Measurements from ENCODE around the gene FAM76A. TPM values are rescaled to one million over a fixed set of nuclear protein-coding genes. Genes with fewer than 3 reads are reported as not detected.

FAM76A gene
- total RNA-seq, 1 donor from 2014 or later = 3.4 TPM

GRCh38 chr1:27770293-27770830, 44.6 kb downstream of the FAM76A start:
- intact Hi-C loops (cut with DNase I) = loop anchor here (5.0 kb wide), 1 partner anchor 98 kb away; the partner anchor contains the start of gene IFI6
- Histone ChIP-seq H3K27me3 (no peaks in the 10 kb centered on the region), H3K4me3 (no peak overlapping the region), H3K27ac (no peak overlapping the region), H3K9me3 (no peaks in the 10 kb centered on the region), H3K36me3 (no peaks in the 10 kb centered on the region), H3K4me1 (peaks cover 0 to 17% of the 10 kb centered on the region in 2 donors)
- TF ChIP-seq CTCF (IDR thresholded peaks at IDR 0.05) = no peak
- DNase-seq (ENCODE audit: low spot score in 2 of 2) = no peak

- Histone ChIP-seq H3K9me3 (no peaks in the 10 kb centered on the region), H3K27ac (peak overlapping the region; percentile 96 to 98), H3K36me3 (peaks cover 0 to 2% of the 10 kb centered on the region in 2 donors), H3K4me1 (peaks cover 0 to 24% of the 10 kb centered on the region in 2 donors), H3K4me3 (peak overlapping the region; percentile 75 to 91), H3K27me3 (no peaks in the 10 kb centered on the region)
- no peak for DNase-seq (ENCODE audit: low spot score in 2 of 2)
- intact Hi-C loops (cut with DNase I) = loop anchor here (2.0 to 5.0 kb wide), 3 partner anchors 100 to 781 kb away; partner anchors contain the start of genes IFI6, MAP3K6 and TRNAU1AP
- no peak for TF ChIP-seq CTCF (IDR thresholded peaks at IDR 0.05)
These were observed 46.5 kb downstream of the FAM76A start for GRCh38 chr1:27772036-27772931.

- no peak for TF ChIP-seq CTCF (IDR thresholded peaks at IDR 0.05)
- Histone ChIP-seq H3K9me3 (no peaks in the 10 kb centered on the region), H3K27ac (peak within 1 kb of the TSS; percentile 96 to 98), H3K4me3 (peak within 1 kb of the TSS; percentile 75 to 91), H3K36me3 (peaks cover 0 to 4% of the 10 kb centered on the region in 2 donors), H3K27me3 (no peaks in the 10 kb centered on the region), H3K4me1 (peaks cover 0 to 24% of the 10 kb centered on the region in 2 donors)
- intact Hi-C loops (cut with DNase I) = loop anchor here (1.0 to 5.0 kb wide), 6 partner anchors 48 to 780 kb away; partner anchors contain the start of genes FAM76A, IFI6, MAP3K6 and PPP1R8
- DNase-seq (ENCODE audit: low spot score in 2 of 2) = peak; percentile 99 to 100
These were observed 47.4 kb downstream of the FAM76A start, which contains the start of gene STX12 for GRCh38 chr1:27772932-27773825. Gene STX12 (plus strand): TSS chr1:27773219. CDS start chr1:27773308, 89 bp downstream.

GRCh38 chr1:27773826-27774445, 48.2 kb downstream of the FAM76A start:
- Histone ChIP-seq H3K4me3 (peak overlapping the region; percentile 75 to 91), H3K36me3 (peaks cover 0 to 4% of the 10 kb centered on the region in 2 donors), H3K27me3 (no peaks in the 10 kb centered on the region), H3K9me3 (no peaks in the 10 kb centered on the region), H3K27ac (peak overlapping the region; percentile 96 to 98), H3K4me1 (peaks cover 0 to 24% of the 10 kb centered on the region in 2 donors)
- intact Hi-C loops (cut with DNase I) = loop anchor here (1.0 to 5.0 kb wide), 6 partner anchors 49 to 779 kb away; partner anchors contain the start of genes FAM76A, IFI6, MAP3K6 and PPP1R8
- no peak for TF ChIP-seq CTCF (IDR thresholded peaks at IDR 0.05)
- DNase-seq (ENCODE audit: low spot score in 2 of 2) = no peak
